ENCODE results near the gene SLC38A9. TPM values are rescaled to one million over a fixed set of nuclear protein-coding genes. Genes with fewer than 3 reads are reported as not detected.
"Not testable (repeated sequence)": the region's sequence is repeated elsewhere in the genome, so short reads cannot be mapped to it uniquely, and the experiment has no call there.

Gene SLC38A9
- total RNA-seq, 1 donor from 2014 or later: 7.0 TPM

- H3K27ac ChIP-seq (replicated peaks): no peak overlapping the region
- H3K4me3 ChIP-seq: no peak overlapping the region
- no peaks in the 10 kb centered on the region for H3K9me3 ChIP-seq (replicated peaks)
- peaks cover 12% of the 10 kb centered on the region for H3K4me1 ChIP-seq
- intact Hi-C loops (cut with micrococcal nuclease): no loop called here
- DNase-seq: no peak
- TF ChIP-seq CTCF (IDR thresholded peaks at IDR 0.05; ENCODE audit: borderline replicate concordance): no peak
- H3K27me3 ChIP-seq (ENCODE audit: low read depth): no peaks in the 10 kb centered on the region
- H3K36me3 ChIP-seq: no peaks in the 10 kb centered on the region
Measured at GRCh38 chr5:55618318-55618717, 93.8 kb downstream of the SLC38A9 start.

- no peak for TF ChIP-seq CTCF (IDR thresholded peaks at IDR 0.05; ENCODE audit: borderline replicate concordance)
- Histone ChIP-seq H3K36me3 (no peaks in the 10 kb centered on the region), H3K4me3 (no peak overlapping the region), H3K27ac (replicated peaks) (no peak overlapping the region), H3K9me3 (replicated peaks) (no peaks in the 10 kb centered on the region), H3K4me1 (no peaks in the 10 kb centered on the region), H3K27me3 (ENCODE audit: low read depth) (no peaks in the 10 kb centered on the region)
- intact Hi-C loops (cut with micrococcal nuclease): no loop called here
- no peak for DNase-seq
Measured at GRCh38 chr5:55613112-55613868, 98.8 kb downstream of the SLC38A9 start.

- no peaks in the 10 kb centered on the region for H3K4me1 ChIP-seq
- no peak for TF ChIP-seq CTCF (IDR thresholded peaks at IDR 0.05; ENCODE audit: borderline replicate concordance)
- H3K27ac ChIP-seq (replicated peaks): no peak overlapping the region
- H3K4me3 ChIP-seq: no peak overlapping the region
- no peaks in the 10 kb centered on the region for H3K9me3 ChIP-seq (replicated peaks)
- no peaks in the 10 kb centered on the region for H3K36me3 ChIP-seq
- intact Hi-C loops (cut with micrococcal nuclease): no loop called here
- H3K27me3 ChIP-seq (ENCODE audit: low read depth): no peaks in the 10 kb centered on the region
- DNase-seq: no peak
Measured at GRCh38 chr5:55610542-55610941, 101.6 kb downstream of the SLC38A9 start.

GRCh38 chr5:55609413-55609812 is 102.7 kb downstream of the SLC38A9 start:
- intact Hi-C loops (cut with micrococcal nuclease): loop anchor here (10.0 kb wide), 1 partner anchor 65 kb away; no protein-coding TSS in a partner anchor
- Histone ChIP-seq H3K27ac (replicated peaks) (no peak overlapping the region), H3K9me3 (replicated peaks) (no peaks in the 10 kb centered on the region), H3K4me1 (peaks cover 4% of the 10 kb centered on the region), H3K36me3 (no peaks in the 10 kb centered on the region), H3K4me3 (no peak overlapping the region), H3K27me3 (ENCODE audit: low read depth) (no peaks in the 10 kb centered on the region)
- DNase-seq: no peak
- TF ChIP-seq CTCF (IDR thresholded peaks at IDR 0.05; ENCODE audit: borderline replicate concordance): no peak

GRCh38 chr5:55608595-55609349 is 103.4 kb downstream of the SLC38A9 start:
- Histone ChIP-seq H3K9me3 (replicated peaks) (no peaks in the 10 kb centered on the region), H3K36me3 (no peaks in the 10 kb centered on the region), H3K27me3 (ENCODE audit: low read depth) (no peaks in the 10 kb centered on the region), H3K27ac (replicated peaks) (no peak overlapping the region), H3K4me3 (no peak overlapping the region), H3K4me1 (peaks cover 11% of the 10 kb centered on the region)
- TF ChIP-seq CTCF (IDR thresholded peaks at IDR 0.05; ENCODE audit: borderline replicate concordance): no peak
- intact Hi-C loops (cut with micrococcal nuclease): loop anchor here (10.0 kb wide), 1 partner anchor 66 kb away; no protein-coding TSS in a partner anchor
- no peak for DNase-seq

GRCh38 chr5:55607309-55607708 is 104.8 kb downstream of the SLC38A9 start:
- H3K27me3 ChIP-seq (ENCODE audit: low read depth); H3K36me3 ChIP-seq; H3K4me3 ChIP-seq; H3K9me3 ChIP-seq (replicated peaks); H3K27ac ChIP-seq (replicated peaks); DNase-seq: not testable (repeated sequence)
- intact Hi-C loops (cut with micrococcal nuclease): loop anchor here (10.0 kb wide), 1 partner anchor 67 kb away; no protein-coding TSS in a partner anchor
- peaks cover 25% of the 10 kb centered on the region for H3K4me1 ChIP-seq
